NCI-H82 treated with DMSO at 0.1 percent for 48 hours (cell line): ENCODE measurements around the gene IRX3.
"Not testable (repeated sequence)": the region's sequence is repeated elsewhere in the genome, so short reads cannot be mapped to it uniquely, and the experiment has no call there.

Experiments
- DNase-seq: peaks from one replicate; lab custom pipeline; 2025; ENCODE audit not compliant: unreplicated experiment; lab: John Stamatoyannopoulos, UW

IRX3 gene

GRCh38 chr16:54277845-54278703 lies 8.5 kb downstream of the IRX3 start:
- DNase-seq: no peak

- DNase-seq: no peak
Measured at GRCh38 chr16:54275956-54276355, 10.6 kb downstream of the IRX3 start.

DNA sequence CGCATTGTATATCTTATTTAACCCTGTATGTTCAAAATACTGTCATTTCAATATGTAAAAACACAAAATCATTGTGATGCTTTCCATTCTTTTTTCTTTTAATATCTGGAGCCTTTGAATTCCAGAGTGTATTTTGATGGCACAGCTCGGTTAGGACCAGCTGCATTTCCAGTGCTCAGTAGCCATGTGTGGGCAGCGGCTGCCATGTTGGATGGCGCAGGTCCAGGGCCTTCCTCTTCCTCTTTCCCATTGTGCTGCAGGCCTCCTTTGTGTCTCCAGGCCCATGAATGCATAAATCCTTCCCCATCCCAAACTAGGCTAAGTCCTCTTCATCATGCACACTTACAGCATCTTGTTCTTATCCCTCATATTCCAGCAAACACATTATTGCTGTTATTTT lies 13.0 kb downstream of the IRX3 start:
- no peak for DNase-seq

DNA sequence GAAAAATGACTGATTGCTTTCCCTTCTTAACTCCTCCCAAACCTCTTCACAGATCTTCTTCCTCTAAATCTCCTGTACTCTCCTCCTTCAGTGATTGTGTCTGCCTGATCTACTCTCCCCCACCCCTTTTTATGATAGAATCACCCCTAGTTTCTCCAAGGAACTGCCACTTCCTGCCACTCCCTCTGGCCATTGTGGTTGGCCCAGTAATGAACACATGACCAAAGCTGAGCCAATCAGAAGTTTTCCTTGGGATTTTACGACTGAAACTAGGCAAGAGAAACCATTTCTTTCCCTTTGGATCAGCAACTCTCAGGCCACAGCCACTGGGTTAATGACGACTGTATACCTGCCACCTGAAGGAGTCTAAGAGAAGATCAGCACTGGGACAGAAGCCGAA lies 15.9 kb downstream of the IRX3 start:
- DNase-seq: no peak

DNA sequence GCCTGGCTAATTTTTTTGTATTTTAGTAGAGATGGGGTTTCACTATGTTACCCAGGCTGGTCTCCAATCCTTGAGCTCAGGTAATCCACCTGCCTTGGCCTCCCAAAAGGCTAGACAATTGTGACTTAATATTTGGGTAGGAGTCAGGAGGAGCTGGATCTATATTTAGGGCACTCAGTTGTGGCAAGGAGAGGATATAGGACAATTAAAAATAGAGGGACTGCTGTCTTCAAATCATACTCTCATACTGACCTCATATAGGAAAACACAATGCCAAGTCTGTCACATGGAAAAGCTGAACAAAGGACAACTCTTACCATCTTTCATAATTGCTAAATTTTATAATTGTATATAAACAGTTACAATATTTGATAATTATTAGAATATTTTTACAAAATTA lies 17.1 kb downstream of the IRX3 start:
- no peak for DNase-seq

GRCh38 chr16:54268766-54269165 lies 17.8 kb downstream of the IRX3 start:
- DNase-seq: no peak

DNA sequence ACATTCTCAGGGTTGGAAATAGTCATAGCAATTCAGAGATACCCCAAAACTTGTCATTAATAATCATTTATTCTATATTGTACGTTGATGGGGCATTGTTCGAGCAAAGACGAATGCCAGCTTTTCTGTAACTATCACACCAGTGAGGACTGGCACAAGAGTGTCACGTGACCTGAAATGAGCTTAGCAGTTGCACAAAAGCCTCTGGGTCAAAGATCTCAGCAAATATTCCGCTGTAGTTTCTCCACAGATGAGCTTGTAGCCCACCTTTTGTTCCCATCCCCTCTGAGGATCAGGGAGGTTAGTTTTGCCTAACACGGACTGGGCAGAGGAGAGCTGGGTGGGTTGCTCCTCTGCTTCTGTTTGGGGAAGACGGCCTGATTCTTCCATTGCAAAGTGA lies 18.2 kb downstream of the IRX3 start:
- no peak for DNase-seq

DNA sequence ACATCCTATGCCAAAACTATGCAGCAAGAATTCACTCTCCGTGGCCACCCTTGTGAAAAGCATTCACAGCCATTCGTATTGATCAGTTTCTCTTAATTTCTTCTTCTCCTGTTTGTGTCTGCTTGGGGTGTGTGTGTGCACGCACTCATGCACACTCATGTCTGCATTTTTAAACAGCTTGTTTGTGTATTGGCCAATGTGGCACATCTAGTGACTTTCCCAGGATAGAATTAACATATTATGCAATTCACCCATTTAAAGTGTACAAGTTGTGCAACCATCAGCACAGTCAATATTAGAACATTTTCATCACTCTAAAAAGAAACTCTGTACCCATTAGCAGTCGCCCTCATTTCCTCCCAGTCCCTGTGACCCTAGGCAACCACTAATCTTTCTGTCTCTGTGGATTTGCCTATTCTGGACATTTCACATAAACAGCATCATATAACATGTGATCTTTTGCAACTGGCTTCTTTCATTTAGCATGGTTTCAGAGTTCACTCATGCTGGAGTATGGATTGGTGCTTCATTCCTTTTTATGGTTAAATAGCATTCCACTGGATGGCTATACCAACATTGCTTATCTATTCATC lies 20.1 kb downstream of the IRX3 start:
- DNase-seq: no peak

DNA sequence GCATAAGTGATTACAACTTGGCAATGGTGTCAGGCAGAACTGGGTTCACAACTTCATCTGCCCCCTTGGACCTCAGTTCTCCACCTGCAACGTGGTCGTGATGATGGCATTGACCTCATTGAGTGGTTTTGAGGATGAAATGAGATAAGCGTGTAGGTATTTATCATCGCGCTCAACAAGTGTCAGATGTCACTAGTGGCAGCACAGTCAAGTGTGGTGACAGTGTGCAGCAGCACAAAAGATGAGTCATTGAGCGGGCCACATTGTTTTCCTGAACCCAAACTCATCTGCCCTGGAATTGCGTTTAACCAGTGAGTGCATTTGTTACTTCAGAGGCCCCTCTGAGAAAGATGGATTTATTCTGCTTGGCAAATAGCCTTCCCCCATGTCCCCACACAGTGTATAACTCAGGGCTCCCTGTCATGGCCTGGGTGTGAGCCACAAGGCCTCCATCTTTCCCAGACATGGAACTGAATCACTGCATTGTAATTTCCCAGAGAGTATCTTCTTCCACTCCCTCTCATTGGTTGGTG lies 20.9 kb downstream of the IRX3 start:
- DNase-seq: no peak

DNA sequence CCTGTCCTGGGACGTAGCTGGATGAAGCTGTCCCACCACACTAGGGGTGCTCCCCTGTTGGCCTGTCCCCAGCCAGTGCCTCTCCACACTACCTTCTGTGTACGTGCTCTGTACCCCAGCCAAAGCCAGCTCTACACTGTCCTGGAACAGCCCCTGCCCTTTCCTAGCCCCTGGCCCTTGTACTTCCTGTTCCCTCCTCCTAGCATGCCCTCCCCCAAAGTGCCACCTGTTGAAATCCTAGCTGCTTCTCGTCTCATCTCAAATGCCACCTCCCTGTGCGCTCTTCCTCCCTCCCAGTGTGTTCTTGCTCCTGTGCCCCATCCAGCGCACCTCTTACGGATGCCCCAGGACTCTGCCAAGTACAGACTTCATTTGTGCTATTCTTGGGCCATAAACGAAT lies 33.5 kb downstream of the IRX3 start:
- no peak for DNase-seq

DNA sequence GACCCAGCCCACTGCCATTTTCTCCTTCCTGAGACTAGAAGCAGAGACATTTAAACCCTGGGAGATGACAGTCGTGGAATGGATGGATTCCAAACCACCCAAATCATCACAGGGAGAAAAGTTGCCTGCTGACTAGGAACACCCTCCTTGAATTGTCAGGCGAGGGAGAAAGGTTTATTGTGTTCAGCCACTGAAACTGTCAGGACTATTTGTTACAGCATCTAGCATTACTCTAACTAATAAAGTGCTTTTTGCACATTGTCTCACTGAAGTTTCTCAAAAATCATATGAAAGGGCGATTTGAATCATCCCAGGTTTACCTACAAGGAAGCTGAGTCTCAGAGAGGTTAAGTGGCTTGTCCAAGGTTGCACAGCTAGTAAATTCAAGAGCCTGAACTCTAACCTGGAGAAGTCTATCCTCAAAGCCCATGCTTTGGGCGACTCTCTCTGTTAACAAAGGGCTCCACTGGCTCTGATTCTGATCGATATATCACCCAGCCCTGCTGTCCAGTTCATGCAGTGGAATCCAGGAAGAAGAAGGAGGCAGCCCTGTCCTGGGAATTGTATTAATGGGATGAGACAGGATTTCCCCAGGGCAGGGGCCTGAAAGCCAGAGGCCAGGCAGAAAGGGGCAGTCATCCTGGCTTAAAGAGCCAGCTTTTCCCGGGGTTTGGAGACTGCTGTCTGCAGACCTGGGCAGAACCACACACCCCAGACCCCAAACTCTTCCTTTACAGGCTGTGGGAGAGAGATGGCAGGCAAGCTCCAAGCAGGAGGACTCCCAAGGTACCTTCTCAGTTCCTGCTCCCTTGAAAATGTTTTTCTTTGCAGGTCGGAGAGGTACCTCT lies 37.5 kb downstream of the IRX3 start:
- DNase-seq: no peak

GRCh38 chr16:54247705-54248104 lies 38.9 kb downstream of the IRX3 start:
- DNase-seq: not testable (repeated sequence)

- no peak for DNase-seq
Measured at GRCh38 chr16:54246454-54246821, 40.1 kb downstream of the IRX3 start.

DNA sequence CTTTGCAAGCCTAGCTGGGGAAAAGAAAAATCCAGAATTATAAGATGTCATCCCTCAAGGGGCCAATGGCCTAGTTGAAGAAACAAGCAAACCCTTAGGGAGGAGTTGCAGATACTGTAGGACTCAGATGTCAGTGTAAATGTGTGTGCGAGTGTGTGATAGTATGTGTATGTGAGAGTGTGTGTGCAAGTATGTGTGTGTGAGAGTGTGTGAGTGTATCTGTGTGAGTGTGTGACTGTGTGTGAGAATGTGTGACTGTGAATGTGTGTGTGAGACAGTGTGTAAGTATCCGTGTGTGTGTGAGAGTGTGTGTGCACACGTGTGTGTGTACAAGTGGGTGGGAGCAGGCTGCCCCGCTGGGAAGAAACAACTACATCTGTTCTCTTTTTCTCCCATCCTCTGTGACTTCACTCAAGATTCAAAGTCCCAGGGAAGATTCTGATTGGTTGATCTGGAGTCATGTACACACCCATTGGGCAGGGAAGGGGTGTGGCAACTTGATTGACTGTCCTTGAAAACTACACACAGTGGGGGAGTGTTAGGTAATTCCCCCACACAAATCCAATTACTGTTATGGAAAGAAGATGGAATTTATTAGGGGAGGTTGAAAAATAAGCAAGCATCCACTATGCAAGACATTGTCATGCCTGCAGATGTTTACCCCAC lies 40.7 kb downstream of the IRX3 start:
- no peak for DNase-seq

DNA sequence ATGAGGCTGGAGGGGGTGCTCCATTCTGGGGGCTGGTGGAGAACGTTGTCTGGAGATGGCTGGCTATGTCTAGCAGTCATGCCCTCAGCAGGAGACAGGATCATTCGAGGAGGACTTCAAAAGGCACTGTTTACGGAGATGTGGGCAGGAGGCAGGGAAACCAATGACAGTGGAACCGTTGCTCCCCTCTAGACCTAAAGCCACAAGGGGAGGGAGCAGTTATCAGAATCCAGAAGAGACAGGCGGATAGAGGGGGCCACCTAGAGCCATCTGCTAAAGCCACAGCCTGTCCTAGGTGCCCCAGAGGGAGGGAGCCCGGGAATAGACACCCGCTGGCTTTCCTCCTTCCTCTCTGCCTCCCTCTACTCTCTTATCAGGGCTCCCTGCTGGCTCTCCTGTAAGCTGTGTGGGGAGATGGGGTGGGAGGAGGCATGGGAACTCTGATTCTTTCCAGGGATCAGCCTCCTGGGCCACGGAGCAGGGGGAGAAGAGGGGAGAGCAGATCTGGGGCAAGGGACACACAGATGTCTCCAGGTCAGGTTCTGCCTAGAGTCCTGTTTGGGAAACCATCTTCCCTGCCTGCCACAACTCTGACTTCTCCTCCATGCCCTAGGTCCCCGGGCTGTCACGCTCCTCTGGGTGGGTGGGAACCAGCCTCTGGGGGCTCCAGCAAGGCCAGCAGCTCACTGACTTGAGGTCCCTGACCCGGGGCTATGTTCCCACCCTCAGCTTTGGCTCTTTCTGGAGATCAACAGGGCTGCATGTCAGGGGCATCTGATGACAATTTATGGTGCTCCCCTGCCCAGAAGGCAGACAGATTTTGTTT lies 42.3 kb downstream of the IRX3 start:
- no peak for DNase-seq

- no peak for DNase-seq
Measured at GRCh38 chr16:54243202-54243601, 43.4 kb downstream of the IRX3 start.

DNA sequence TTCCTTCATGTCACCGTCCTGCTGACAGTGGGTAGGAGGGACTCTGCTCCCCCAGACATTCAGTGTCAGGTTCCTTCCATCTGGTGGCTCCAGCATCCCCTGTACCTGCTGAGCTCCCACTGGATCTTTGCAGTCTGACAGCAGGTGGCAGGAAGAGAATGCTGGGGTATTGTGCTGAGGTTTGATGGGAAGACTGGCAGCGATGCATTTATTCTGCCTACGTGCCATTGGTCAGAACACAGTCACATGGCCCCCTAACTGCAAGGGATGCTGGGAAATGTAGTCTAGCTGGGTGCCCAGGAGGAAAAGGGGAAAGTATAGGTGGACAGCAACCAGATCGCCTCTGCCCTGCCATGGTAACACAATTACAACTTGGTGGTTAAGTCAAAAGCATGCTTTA lies 44.4 kb downstream of the IRX3 start:
- DNase-seq: no peak

DNA sequence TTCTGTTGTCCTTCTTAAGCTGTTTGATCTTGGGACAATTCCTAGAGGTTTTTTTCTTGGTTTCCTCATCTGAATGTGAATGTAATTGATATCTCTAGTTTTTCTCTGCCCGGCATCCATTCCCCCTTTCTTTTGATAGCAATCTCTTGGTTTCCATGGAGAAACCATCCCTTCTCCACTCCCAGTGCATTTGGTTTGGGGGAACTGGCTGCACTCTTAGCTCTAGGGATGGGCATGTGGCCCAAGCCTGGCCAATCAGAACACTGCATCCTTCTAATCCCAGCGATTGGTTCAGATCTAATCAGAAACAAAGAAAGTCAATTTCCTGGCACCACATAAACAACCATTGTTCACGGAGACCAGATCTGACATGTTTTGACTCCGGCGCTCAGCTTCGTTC lies 45.1 kb downstream of the IRX3 start:
- DNase-seq: no peak

- no peak for DNase-seq
Measured at GRCh38 chr16:54240271-54241129, 46.1 kb downstream of the IRX3 start.
